ENCODE results near the gene ZDHHC6. TPM values are rescaled to one million over a fixed set of nuclear protein-coding genes. Genes with fewer than 3 reads are reported as not detected.
"Not testable (repeated sequence)": the region's sequence is repeated elsewhere in the genome, so short reads cannot be mapped to it uniquely, and the experiment has no call there.

ZDHHC6 gene
- 15.3 and 26.8 TPM in 2 replicates for total RNA-seq
- 19.6 TPM for polyA plus RNA-seq (2012)

- DNase-seq (ENCODE audit: low read depth): peak; percentile 88
Observed at GRCh38 chr10:112446855-112447619, at the start of gene ZDHHC6, which contains the start of gene VTI1A. Gene ZDHHC6 (minus strand): TSS chr10:112446914. CDS start chr10:112445436, 1,478 bp downstream. Gene VTI1A (plus strand): TSS chr10:112447215. CDS start chr10:112447374, 159 bp downstream.

- DNase-seq (ENCODE audit: low read depth): no peak
Observed at GRCh38 chr10:112492736-112493135, 46.0 kb upstream of the ZDHHC6 start.

GRCh38 chr10:112491144-112491543 lies 44.4 kb upstream of the ZDHHC6 start:
- DNase-seq (ENCODE audit: low read depth): no peak

- no peak for DNase-seq (ENCODE audit: low read depth)
Observed at GRCh38 chr10:112490545-112490944, 43.8 kb upstream of the ZDHHC6 start.

- no peak for DNase-seq (ENCODE audit: low read depth)
Observed at GRCh38 chr10:112487964-112488363, 41.2 kb upstream of the ZDHHC6 start.

- no peak for DNase-seq (ENCODE audit: low read depth)
Observed at GRCh38 chr10:112484399-112484798, 37.7 kb upstream of the ZDHHC6 start.

GRCh38 chr10:112481602-112482001 lies 34.9 kb upstream of the ZDHHC6 start:
- no peak for DNase-seq (ENCODE audit: low read depth)

- no peak for DNase-seq (ENCODE audit: low read depth)
Observed at GRCh38 chr10:112475575-112476218, 29.0 kb upstream of the ZDHHC6 start.

GRCh38 chr10:112471878-112472487 lies 25.3 kb upstream of the ZDHHC6 start:
- DNase-seq (ENCODE audit: low read depth): peak; percentile 40

GRCh38 chr10:112467541-112468075 lies 20.9 kb upstream of the ZDHHC6 start:
- peak; percentile 3 for DNase-seq (ENCODE audit: low read depth)

GRCh38 chr10:112466802-112467201 lies 20.1 kb upstream of the ZDHHC6 start:
- DNase-seq (ENCODE audit: low read depth): no peak

GRCh38 chr10:112465299-112465883 lies 18.7 kb upstream of the ZDHHC6 start:
- no peak for DNase-seq (ENCODE audit: low read depth)

GRCh38 chr10:112464074-112464473 lies 17.4 kb upstream of the ZDHHC6 start:
- DNase-seq (ENCODE audit: low read depth): not testable (repeated sequence)

- DNase-seq (ENCODE audit: low read depth): peak; percentile 5
Observed at GRCh38 chr10:112461029-112461887, 14.5 kb upstream of the ZDHHC6 start.

- no peak for DNase-seq (ENCODE audit: low read depth)
Observed at GRCh38 chr10:112460366-112460765, 13.7 kb upstream of the ZDHHC6 start.

- no peak for DNase-seq (ENCODE audit: low read depth)
Observed at GRCh38 chr10:112456533-112456932, 9.8 kb upstream of the ZDHHC6 start.

- no peak for DNase-seq (ENCODE audit: low read depth)
Observed at GRCh38 chr10:112454910-112455779, 8.4 kb upstream of the ZDHHC6 start.

GRCh38 chr10:112448888-112449287 lies 2.2 kb upstream of the ZDHHC6 start:
- DNase-seq (ENCODE audit: low read depth): no peak

GRCh38 chr10:112447620-112447928 lies 860 bp upstream of the ZDHHC6 start:
- DNase-seq (ENCODE audit: low read depth): no peak

Data from myocyte (in vitro differentiated cells).